Body of pancreas (tissue), 4 donors: ENCODE results near the gene CDH6.

ENCODE experiments used
- CTCF ChIP-seq, 7 experiments: fragments of 450-650 bp in 4 of 7; fragments of 200-600 bp in 3 of 7; sonication (generic) in 3 of 7; IDR thresholded peaks; one replicate each; pipeline ENCODE4 v1.5.1; 2016 to 2019; ENCODE audit warnings: antibody characterized with exemption in 7 of 7
- POLR2A ChIP-seq, 3 donors: fragments of 450-650 bp; IDR thresholded peaks; one replicate each; pipeline ENCODE4 v1.6.1; 2016; ENCODE audit warnings: antibody characterized with exemption in 3 of 3, mild to moderate bottlenecking in 2 of 3

GRCh38 chr5:31156631-31157160 lies 36.8 kb upstream of the CDH6 start:
- no peak for TF ChIP-seq CTCF (IDR thresholded peaks at IDR 0.05)
- TF ChIP-seq POLR2A (IDR thresholded peaks at IDR 0.05) = no peak
